Measurements from ENCODE around the gene SHROOM1.
A peak's percentile ranks its signal among the peaks of the same experiment; 100 is the strongest.

Gene SHROOM1

GRCh38 chr5:132827943-132828673 lies 2.3 kb downstream of the SHROOM1 start:
- peak overlapping the region; percentile 93; the same call in 1 of the 2 replicates for H3K27ac ChIP-seq
- TF ChIP-seq CTCF (conservative IDR thresholded peaks at IDR 0.05): no peak

- no peak for TF ChIP-seq CTCF (conservative IDR thresholded peaks at IDR 0.05)
- H3K27ac ChIP-seq: peak overlapping the region; percentile 27
Observed at GRCh38 chr5:132826424-132827082, 3.9 kb downstream of the SHROOM1 start.

DNA sequence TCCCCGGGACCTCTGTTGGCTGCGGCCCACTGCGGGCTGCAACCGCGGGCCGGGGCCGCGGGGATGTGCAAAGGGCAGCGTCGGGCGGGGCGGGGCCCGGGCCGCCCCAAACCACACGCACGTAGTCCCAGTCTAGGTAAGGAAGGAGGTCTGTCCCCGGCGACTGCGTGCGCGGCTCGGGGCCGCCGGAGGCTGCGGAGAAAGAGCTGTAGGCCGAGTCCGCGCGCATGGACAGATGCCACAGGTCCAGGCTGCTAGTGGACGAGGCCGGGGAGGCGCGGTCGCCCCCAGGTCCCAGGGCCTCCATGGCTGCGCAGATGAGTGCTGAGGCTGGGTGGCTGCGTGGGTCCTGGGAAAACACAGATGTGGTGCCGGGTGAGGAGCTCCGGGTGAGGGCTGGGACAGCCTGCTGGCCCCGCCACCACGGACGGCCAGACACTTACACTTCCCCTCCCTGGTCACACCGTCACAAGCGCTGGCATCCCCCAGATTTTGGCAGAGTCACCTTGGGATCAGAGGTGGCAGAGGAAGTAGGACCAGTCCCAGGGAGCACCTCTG lies 4.5 kb downstream of the SHROOM1 start:
- peak overlapping the region; percentile 27 for H3K27ac ChIP-seq
- TF ChIP-seq CTCF (conservative IDR thresholded peaks at IDR 0.05): no peak

GRCh38 chr5:132825033-132825833 lies 5.2 kb downstream of the SHROOM1 start:
- no peak for TF ChIP-seq CTCF (conservative IDR thresholded peaks at IDR 0.05)

GRCh38 chr5:132824426-132824825 lies 6.0 kb downstream of the SHROOM1 start:
- no peak for TF ChIP-seq CTCF (conservative IDR thresholded peaks at IDR 0.05)
- no peak overlapping the region for H3K27ac ChIP-seq

More at GRCh38 chr5:132825033-132825833, 5.2 kb downstream of the SHROOM1 start:
- H3K27ac ChIP-seq: no peak overlapping the region

DNA sequence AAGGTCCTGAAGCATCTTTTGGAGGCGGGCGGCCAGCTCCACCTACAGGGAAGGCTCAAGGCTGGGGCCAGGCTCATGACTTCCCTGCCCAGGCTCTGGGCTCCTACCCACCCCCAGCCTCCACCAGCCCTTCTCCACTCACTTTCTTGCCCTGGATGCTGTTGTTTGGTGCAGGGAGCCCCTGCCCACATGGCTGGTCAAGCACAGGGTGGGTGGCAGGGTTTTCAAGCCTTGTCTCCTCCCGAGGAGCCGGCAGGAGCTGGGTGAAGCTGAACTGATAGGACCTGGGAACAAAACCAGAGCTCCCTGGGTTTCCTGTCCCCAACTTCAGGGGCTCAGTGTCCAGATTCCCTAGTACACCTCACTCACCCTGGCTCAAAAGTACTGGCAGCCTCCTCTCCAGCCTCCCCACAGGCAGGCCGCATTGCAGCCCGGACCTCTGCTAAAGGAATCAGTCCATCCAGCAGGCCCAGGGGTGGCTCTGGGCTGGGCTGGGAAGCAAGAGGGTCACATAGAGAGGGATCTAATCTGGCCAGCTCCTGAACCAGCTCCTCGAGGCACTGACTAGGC lies 6.9 kb downstream of the SHROOM1 start:
- TF ChIP-seq CTCF (conservative IDR thresholded peaks at IDR 0.05): no peak
- H3K27ac ChIP-seq: no peak overlapping the region
